Glutamatergic neuron (in vitro differentiated cells): Measurements from ENCODE around the gene ZBTB7C. TPM values are rescaled to one million over a fixed set of nuclear protein-coding genes. Genes with fewer than 3 reads are reported as not detected.

Experiments
- DNase-seq: peaks from one replicate; pipeline ENCODE4 v3.0.0; 2022
- H3K27ac Mint-ChIP-seq: one replicate; pipeline ENCODE4 v1.8.0; 2020; ENCODE audit warnings: mild to moderate bottlenecking, mixed read lengths, inconsistent platforms; ENCODE audit not compliant: unreplicated experiment
- H3K27me3 Mint-ChIP-seq: one replicate; pipeline ENCODE4 v1.8.0; 2020; ENCODE audit warnings: mild to moderate bottlenecking, moderate library complexity, mixed read lengths, inconsistent platforms; ENCODE audit not compliant: unreplicated experiment
- H3K36me3 Mint-ChIP-seq: one replicate; pipeline ENCODE4 v1.8.0; 2020; ENCODE audit warnings: mild to moderate bottlenecking, mixed read lengths, inconsistent platforms; ENCODE audit not compliant: unreplicated experiment
- H3K4me1 Mint-ChIP-seq: one replicate; pipeline ENCODE4 v1.8.0; 2020; ENCODE audit warnings: mild to moderate bottlenecking, low read depth, mixed read lengths, inconsistent platforms; ENCODE audit not compliant: unreplicated experiment
- H3K4me3 Mint-ChIP-seq: one replicate; pipeline ENCODE4 v1.8.0; 2020; ENCODE audit warnings: mild to moderate bottlenecking, mixed read lengths, inconsistent platforms; ENCODE audit not compliant: unreplicated experiment
- H3K9me3 Mint-ChIP-seq: one replicate; pipeline ENCODE4 v1.8.0; 2020; ENCODE audit warnings: mild to moderate bottlenecking, moderate library complexity, mixed read lengths, inconsistent platforms; ENCODE audit not compliant: unreplicated experiment
- CTCF ChIP-seq: fragments of 200-600 bp; sonication (generic); IDR thresholded peaks from one replicate; pipeline ENCODE4 v1.5.0; 2021; ENCODE audit not compliant: partially characterized antibody, unreplicated experiment
- total RNA-seq: library from RNA; stranded (reverse); fragmentation: NEBNext Ultra II Directional; extraction: Animal tissue kit (Norgen Biotek cat#: 25700); gene quantifications from one replicate; pipeline ENCODE4 v1.2.1, GENCODE V29; 2021; ENCODE audit not compliant: unreplicated experiment

The ZBTB7C gene
- total RNA-seq, 1 donor from 2014 or later, result 10.6 TPM

DNA sequence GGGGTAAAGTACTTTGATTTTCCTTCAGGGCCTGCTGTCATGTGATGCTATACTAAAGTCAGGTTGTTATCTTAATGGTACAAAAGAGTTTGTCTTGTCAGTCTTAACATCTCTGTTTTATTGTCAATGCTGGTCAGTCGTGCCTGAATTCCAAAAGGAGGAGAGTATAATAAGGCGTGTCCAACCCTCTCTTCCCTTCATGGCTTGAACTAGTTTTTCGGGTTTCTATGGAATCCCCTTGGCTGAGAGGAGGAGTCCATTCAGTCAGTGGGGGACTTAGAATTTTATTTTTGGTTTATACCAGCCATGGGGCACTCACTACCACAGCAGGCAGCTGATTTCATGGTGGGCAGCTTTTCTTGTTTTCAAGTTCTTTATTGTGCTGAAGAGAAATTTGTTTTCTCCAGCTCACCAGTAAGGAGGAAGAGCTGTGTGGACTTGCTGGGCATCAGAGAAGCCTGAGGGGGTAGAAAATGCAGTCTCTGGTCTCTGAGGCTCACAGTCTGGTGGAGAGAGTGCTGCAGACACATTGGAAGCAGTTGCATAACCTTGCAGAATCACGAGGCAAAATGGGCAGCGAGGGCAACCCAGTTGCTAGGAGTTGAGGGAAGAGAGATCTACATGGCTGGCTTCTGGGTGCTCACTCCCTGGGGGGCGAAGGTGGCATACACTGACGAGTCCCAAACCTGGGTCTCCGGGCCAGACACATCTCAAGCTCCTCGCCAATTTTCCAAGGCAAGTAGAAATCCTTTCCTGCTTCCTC lies 193.1 kb downstream of the ZBTB7C start:
- peaks cover 11% of the 10 kb centered on the region for H3K36me3 Mint-ChIP-seq
- TF ChIP-seq CTCF, result no peak
- H3K27ac Mint-ChIP-seq, result no peak overlapping the region
- DNase-seq, result no peak
- H3K4me1 Mint-ChIP-seq, result peaks cover 12% of the 10 kb centered on the region
- H3K9me3 Mint-ChIP-seq, result peaks cover 9% of the 10 kb centered on the region
- H3K4me3 Mint-ChIP-seq, result no peak overlapping the region
- H3K27me3 Mint-ChIP-seq, result peaks cover 7% of the 10 kb centered on the region

- Mint-ChIP-seq H3K27ac (no peak overlapping the region), H3K9me3 (peaks cover 5% of the 10 kb centered on the region), H3K4me3 (no peak overlapping the region), H3K4me1 (peaks cover 6% of the 10 kb centered on the region), H3K36me3 (peaks cover 11% of the 10 kb centered on the region), H3K27me3 (peaks cover 7% of the 10 kb centered on the region)
- TF ChIP-seq CTCF, result no peak
- DNase-seq, result no peak
These were observed 195.4 kb downstream of the ZBTB7C start for GRCh38 chr18:48213791-48214190.

GRCh38 chr18:48208432-48209140 lies 200.6 kb downstream of the ZBTB7C start:
- no peak for DNase-seq
- no peak overlapping the region for H3K4me3 Mint-ChIP-seq
- H3K27ac Mint-ChIP-seq, result no peak overlapping the region
- no peak for TF ChIP-seq CTCF
- H3K4me1 Mint-ChIP-seq, result peaks cover 17% of the 10 kb centered on the region
- peaks cover 3% of the 10 kb centered on the region for H3K36me3 Mint-ChIP-seq
- no peaks in the 10 kb centered on the region for H3K9me3 Mint-ChIP-seq
- H3K27me3 Mint-ChIP-seq, result peaks cover 3% of the 10 kb centered on the region

GRCh38 chr18:48207733-48208132 lies 201.4 kb downstream of the ZBTB7C start:
- DNase-seq, result no peak
- no peaks in the 10 kb centered on the region for H3K9me3 Mint-ChIP-seq
- no peak overlapping the region for H3K27ac Mint-ChIP-seq
- H3K4me3 Mint-ChIP-seq, result no peak overlapping the region
- no peaks in the 10 kb centered on the region for H3K36me3 Mint-ChIP-seq
- no peak for TF ChIP-seq CTCF
- H3K27me3 Mint-ChIP-seq, result peaks cover 3% of the 10 kb centered on the region
- peaks cover 17% of the 10 kb centered on the region for H3K4me1 Mint-ChIP-seq

DNA sequence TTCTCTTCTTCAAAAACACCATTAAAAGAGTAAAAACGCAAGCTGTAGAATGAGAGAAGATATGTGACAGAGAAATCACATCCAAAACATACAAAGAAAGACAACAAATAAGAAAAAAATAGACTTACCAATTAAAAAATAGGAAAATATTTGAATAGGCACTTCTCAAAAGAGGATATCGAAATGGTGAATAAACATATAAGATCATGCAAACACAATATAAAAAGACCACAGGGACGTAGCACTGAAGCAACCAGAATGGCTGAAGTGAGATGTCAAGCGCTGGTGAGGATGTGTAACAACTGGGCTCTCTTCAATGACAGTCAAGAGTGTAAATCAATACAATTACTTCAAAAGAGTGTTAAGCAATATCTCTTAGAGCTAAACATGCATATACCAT lies 202.3 kb downstream of the ZBTB7C start:
- TF ChIP-seq CTCF, result no peak
- Mint-ChIP-seq H3K4me3 (no peak overlapping the region), H3K27me3 (peaks cover 4% of the 10 kb centered on the region), H3K4me1 (peaks cover 19% of the 10 kb centered on the region), H3K9me3 (no peaks in the 10 kb centered on the region), H3K27ac (no peak overlapping the region), H3K36me3 (no peaks in the 10 kb centered on the region)
- DNase-seq, result no peak
